Activated CD4-positive, CD25-positive, alpha-beta regulatory T cell treated with anti-CD3 and anti-CD28 coated beads, Interleukin-2, amount 50 U/mL, for 24 hours (primary cell): Measurements from ENCODE around the gene SNX25.
"Not testable (repeated sequence)": the region's sequence is repeated elsewhere in the genome, so short reads cannot be mapped to it uniquely, and the experiment has no call there.

Experiments
- ATAC-seq, 2 donors: fragments of 150-1000 bp; cut with Tn5 transposase; one replicate each; pipeline ENCODE4 v1.10.0; 2021; ENCODE audit warnings: mild to moderate bottlenecking in 1 of 2, moderate library complexity in 1 of 2

The SNX25 gene

DNA sequence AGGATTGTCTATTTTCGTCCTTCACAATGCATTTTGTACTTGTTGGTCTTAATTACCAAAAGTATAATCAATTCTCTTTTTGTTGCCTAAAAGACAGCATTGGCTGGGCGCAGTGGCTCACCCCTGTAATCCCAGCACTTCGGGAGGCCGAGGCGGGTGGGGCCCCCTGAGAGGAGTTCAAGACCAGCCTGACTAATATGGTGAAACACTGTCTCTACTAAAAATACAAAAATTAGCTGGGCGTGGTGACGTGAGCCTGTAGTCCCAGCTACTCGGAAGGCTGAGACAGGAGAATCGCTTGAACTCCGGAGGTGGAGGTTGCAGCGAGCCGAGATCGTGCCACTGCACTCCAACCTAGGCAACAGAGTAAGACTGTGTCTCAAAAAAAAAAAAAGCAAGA is 4.3 kb upstream of the SNX25 start:
- not testable (repeated sequence) for ATAC-seq

DNA sequence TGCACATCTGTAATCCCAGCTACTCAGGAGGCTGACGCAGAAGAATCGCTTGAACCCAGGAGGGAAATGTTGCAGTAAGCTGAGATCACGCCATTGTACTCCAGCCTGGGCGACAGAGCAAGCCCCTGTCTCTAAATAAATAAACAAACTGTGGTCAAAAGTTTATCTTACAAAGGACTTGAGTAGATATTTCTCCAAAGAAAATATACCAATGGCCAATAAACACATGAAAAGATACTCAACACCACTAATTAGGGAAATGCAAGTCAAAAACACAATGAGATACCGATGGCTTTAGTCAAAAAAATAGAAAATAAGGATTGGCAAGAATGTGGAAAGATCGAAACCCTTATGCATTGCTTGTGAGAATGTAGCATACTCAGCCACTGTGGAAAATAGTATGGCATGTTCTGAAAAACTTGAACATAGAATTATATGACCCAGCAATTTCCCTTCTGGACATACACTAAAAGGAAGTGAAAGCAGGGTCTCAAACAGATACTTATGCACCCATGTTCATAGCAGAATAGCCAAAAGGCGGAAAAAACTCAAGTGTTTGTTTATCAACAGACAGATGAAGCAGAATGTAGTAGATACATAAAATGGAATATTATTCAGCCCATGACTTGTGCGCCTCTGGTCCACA is 3.6 kb upstream of the SNX25 start:
- no peak for ATAC-seq

DNA sequence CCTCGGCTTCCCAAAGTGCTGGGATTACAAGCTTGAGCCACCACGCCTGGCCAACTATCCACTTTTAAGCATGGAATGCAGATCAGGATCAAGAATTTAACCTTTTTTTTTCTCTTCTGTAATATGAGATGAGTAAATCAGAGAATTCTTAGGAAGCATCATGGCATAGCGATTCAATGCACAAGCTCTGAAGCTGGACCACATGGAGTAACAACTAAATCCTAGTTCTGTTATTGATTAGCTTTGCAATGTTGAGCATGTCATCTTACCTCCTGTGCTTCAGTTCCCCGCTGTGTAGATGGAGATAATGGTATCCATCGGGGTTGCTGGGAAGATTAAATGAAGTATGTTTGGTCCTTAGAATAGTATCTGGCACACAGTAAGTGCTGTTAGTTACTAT is 1.9 kb upstream of the SNX25 start:
- ATAC-seq = no peak

DNA sequence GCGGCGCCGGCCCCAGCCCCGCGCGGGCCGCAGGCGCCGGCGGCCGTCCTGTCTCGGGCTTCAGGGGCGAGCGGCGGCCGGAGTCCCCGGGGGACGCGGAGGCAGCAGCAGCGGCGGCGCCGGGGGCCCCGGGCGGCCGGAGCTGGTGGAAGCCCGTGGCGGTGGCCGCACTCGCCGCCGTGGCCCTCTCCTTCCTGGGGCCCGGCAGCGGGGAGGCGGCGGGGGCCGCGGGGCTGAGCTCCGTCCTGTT is 379 bp downstream of the SNX25 start:
- peak; percentile 29 to 31 for ATAC-seq

DNA sequence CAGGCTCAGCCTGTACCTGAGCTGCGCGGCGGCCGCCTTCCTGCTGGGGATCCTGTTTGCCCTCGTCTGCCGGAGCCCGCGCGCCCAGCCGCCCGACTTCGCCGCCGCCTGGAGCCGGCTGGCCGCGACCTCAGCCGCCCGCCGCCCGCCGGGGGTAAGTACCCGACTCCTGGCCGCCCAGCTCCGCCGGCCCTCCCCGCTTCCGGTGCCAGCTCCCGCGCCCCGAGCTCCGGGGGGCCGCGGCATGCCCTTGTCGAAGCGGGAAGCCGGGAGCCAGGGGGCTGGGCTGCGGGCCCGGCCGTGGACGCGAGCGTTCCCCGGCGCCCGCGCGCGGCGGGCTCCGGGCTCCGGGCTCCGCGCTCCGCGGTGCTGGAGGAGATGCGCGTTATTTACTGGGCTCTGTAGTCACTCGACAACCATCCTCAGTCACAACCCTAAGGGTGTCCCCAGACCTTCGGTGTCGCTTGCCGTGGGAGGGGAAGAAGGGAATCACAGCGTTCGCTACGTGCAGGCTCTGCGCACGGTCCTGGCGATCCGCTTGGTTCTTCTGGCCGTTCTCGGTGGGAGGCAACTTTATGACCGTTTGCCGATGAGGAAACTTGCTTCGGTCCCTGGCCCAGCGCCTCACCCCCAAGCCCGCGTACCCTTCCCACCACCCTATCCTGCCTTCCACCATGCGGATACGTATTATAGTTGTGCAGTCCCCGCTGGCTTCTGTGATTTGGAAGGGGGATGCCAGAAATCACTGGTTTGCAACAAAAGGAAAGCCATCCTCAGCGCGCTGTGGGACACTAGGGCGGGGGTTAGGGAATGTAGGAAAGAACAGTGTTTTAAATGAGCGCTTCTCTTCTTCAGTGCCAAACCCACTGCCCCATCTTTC is 944 bp downstream of the SNX25 start:
- peak; percentile 27 to 37 for ATAC-seq

DNA sequence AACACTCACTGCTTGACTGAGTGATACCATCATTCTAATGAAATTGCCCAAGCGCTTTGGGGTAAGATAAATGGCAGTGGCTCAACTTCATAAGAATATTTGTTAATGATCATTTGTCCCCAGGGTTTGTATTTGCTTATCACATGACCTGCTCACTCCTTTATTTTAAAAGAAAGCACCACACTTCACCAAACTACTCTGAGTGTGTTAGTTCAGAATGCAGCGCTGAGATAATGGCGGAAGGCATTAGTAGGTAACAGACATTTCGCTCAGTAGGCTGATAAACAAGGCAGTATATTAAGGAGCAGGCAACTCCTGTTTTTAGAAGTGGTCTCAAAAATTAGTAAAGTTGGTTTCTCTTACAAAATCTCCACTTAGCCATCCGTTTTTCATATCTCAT is 1.6 kb downstream of the SNX25 start:
- ATAC-seq = no peak

DNA sequence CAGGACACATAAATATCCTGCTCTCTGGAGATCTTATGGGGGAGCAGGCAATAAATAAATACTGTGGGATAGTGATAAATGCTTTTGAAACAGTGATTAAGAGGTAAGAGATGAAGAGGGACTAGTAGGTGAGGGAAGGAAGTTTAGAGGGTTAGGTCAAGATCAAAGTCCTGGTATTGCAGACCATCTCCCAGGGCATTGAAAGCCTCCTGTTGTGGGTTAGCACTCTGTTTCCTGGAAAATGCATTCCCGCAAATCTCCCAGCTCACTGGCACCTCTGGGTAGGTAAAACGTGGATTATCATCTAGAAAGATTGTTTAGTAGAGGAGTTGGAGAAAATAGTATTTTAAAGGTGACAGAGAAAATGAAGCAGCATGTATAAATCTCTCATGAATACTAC is 2.2 kb downstream of the SNX25 start:
- ATAC-seq = no peak

DNA sequence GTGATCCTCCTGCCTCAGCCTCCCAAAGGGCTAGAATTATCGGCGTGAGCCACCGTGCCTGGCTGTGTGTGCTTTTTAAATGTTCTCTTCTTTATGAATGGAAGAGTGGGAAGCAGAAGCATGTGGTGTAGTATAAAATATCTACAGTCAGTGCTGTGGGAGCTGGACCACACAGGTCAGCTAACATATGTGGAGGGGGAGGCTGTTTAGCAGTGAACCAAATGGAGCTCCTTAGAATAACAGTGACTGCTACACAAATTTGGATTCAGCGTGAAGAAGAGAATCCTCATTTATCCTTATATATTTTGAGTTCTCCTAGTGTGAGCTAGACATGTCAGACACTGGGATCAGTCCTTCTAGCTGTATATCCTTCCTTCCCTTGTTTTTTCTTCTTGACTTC is 3.2 kb downstream of the SNX25 start:
- ATAC-seq = no peak

DNA sequence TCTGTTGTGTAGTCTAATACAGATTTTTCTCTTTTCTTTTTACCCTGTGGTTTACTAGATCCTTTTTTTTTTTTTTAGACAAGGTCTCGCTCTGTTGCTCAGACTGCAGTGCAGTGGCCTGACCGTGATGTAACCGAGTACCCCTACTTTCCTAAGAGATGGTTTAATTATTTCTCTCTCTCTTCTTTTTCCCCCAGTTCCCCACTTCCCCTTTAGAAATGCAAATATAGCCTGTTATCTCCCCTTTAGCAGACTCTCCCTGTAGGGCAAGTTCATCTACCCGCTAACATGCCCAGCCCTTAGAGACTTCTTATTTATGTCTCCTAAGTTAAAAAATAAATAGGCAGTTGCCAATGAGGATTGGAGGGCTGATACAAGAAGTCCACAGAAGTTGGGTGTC is 4.5 kb downstream of the SNX25 start:
- ATAC-seq = no peak

DNA sequence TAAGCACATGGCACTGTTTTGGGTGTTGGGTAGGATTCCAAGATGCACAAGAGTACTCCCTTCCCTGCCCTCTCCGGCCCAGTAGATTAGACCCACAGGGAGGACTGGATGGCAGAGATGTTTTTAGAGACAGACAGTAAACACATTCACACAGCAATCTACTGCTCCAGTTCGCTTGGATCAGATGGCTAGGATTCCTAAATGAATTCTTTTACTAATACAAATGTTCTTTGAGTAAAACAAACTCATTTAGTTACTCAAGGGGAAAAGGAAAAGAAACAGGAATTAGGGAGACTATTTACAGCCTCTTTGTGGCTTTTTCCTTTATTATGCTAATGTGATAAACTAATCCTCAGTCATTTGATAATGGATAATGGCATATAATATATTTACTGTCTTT is 5.9 kb downstream of the SNX25 start:
- ATAC-seq = no peak

DNA sequence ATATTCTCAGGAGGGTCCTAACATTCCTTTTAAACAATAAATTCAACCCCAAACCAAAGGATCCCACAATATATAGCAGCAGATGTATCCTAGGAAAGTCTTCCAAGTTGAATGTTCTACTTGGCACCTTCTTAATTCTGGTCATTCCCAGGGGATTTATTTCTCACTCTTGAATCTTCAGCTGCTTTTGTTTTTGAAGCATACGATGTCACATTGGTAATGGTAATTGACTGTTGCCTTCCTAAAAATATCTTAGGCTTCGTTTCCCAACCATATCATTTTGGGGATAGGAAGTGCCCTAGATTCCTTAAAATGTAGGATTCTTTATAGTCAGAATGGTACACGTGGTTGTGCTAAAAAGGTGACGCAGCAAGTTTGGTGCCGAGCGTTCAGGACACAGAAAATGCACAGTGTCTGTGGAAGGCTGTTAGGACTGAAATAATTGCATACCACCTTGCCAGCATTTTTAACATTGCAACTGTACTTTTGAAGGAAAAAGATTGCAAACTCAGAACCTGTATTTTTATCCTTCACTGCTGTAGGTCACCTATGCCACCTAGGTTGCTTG is 8.1 kb downstream of the SNX25 start:
- no peak for ATAC-seq

DNA sequence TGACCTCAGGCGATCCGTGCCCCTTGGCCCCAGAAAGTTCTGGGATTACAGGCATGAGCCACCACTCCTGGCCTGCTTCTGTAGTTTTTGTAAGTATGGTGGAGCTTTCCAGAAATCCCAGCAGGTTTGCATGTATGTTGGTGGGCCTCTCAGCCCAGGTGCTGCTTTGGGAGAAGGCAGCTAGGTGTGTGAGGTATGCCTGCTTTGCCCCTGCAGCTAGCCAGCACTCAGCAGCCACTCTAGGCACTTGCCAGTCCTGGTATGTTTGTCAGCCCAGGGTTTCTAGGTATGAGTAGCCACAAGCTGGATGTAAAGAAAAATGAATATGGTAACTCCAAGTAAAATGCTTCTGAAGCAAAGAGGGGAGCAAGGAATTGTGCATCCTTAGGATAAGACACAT is 8.9 kb downstream of the SNX25 start:
- no peak for ATAC-seq

DNA sequence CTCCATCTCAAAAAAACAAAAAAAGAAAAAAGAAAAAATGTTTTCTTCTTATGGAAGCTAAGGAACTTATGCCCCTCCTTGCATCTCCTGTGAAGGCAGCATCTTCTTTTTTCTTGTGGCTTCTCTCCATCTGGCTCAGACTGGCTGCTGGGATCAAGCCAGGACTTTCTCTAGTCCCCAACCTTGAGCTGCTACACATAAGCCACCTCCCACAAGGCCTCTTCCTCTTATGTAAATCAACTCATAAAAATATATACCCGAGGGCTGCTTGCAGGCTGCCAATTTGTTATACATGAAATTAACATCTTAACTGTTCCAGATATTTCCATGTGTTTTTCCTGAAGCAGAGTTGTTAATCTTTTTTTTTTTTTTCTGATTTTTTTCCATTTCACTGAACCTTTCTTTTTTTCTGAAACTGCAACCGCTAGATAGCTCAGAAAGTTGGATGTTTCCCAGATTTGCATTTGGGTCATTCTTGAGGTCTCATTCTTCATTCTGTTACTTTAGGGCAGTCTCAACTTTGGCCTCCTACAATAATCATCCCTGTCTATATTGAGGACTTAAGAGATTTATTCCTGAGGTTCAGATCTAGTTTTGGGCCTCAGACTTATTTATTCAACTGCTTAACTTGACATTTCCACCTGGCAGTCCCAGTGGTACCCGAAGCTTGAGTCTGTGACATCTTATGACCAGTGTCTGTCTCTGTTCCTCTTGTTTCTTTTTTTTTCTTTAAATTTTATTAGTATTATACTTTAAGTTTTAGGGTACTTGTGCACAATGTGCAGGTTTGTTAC is 10.3 kb downstream of the SNX25 start:
- no peak for ATAC-seq

DNA sequence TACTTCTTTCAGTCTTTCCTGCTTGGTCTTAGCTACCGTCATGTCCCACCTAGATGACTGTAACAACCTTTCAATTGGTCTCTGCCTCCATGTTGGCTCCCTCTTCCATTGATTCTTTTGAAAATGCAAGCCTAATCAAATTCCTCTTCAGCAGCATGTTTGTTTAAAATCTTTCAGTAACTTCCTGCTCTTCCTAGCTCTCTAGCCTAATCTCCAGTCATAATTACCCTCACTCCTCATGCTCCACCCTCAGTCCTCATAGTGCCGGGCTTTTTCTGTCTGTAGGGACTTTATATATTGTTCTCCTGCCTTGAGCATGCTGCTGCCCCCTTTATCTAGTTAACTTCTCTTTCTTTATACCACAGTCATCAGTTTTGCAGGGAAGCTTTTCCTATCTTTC is 12.1 kb downstream of the SNX25 start:
- ATAC-seq = no peak

DNA sequence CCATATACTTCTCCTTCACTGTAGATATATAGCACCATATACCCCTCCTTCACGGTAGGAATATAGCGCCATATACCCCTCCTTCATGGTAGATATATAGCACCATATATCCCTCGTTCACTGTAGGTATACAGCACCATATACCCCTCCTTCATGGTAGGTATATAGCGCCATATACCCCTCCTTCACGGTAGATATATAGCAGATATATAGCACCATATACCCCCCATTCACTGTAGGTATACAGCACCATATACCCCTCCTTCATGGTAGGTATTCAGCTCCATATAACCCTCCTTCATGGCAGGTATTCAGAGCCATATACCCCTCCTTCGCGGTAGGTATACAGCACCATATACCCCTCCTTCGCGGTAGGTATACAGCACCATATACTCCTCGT is 12.5 kb downstream of the SNX25 start:
- ATAC-seq = no peak

DNA sequence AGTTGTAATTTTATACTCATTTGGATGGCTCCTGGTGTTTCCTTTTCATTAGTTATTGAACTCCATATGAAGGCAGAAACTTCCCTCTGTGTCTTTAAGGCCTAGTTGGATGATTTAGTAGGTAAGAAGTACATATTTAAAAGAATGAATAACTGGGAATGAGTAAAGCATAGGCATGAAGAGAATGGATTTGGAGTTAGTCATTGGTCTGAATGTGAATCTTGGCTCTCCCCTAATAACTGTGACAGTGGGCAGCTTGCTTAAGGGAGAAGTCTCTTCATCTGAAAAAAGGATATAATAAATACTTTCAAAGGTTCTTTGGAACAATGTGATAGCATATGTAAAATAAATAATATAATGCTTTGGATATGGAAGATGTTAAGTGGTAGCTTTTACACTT is 13.2 kb downstream of the SNX25 start:
- no peak for ATAC-seq

DNA sequence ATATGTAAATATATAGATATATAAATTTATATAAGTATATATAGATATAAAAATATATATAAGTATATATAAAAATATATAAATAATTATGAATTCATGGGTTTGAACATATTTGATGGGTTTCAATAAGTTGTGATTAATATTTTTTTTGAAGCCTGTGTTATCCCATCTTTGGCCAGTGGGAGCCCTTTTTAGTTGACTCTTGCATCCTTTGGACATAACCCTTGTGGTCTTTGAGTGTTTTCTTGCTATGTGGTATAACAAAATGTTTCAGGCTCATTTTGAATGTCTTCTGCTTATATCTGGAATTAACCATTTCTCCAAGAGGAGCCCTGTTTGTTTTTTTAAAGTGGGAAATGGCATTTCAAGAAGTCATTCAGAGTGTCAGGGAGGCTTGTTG is 15.2 kb downstream of the SNX25 start:
- ATAC-seq = no peak

DNA sequence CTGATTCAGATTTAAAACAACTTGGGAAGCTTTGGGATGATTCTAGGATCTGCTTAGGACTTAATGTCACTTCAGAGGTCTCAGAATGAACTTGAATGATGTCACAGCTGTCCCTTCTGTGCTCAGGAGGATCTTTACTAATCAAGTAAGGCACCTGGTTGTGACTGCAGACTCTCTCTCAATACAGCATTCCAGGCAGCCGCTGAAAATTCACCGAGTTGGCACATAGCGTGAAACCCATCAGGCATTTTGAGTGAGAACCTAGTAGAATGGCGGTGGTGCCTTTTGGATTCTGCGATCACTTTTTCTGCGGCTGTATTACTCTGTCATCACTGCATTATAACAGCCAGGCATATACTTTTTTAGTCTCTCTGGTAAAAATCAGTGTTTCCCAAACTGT is 16.5 kb downstream of the SNX25 start:
- ATAC-seq = no peak

DNA sequence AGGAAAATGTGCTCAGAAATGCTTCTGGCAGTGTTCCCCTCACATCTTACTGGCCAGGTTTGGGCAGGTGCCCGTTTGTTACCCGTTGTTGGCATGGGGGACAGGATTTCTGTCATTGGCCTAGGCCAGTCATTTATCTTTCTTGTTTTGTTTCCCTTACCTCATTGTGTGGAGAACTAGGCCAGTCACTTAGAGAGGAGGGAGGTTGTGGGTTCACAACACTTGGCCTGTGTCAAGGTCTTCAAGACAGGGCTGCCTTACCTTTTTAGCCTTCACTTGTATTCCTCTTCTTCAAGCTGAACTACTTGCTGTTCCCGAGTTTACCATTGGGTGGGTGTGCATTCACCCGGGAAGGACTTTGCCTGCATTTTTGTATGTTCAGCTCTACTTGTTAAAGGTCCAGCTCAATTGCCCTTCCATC is 17.7 kb downstream of the SNX25 start:
- ATAC-seq = no peak

DNA sequence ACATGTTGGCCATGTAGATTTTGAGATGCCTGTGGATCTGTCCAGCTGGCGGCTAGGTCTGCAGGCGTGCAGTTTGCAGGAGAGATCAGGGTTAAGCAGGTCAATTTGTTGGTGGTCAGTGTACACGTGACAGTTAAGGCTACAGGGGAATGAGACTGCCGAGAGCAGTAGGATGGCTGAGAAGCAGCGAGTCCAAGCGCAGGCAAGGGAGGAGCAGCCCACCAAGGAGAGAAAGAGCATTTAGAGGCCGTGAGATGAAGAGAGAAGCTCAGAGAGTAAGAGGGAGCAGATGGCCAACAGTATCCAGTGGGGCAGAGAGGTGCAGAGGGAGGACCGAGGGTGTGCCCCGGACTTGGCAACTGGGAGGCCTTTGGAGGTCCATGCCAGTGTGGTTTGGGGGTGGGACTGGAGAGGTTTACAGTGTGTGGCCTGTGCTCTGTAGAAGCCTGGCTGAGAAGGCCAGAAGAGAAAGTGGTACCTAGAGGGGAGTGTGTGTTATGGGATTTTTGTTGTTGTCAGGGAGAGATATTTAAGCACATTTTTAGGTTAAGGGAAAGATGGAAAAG is 18.4 kb downstream of the SNX25 start:
- ATAC-seq = no peak

DNA sequence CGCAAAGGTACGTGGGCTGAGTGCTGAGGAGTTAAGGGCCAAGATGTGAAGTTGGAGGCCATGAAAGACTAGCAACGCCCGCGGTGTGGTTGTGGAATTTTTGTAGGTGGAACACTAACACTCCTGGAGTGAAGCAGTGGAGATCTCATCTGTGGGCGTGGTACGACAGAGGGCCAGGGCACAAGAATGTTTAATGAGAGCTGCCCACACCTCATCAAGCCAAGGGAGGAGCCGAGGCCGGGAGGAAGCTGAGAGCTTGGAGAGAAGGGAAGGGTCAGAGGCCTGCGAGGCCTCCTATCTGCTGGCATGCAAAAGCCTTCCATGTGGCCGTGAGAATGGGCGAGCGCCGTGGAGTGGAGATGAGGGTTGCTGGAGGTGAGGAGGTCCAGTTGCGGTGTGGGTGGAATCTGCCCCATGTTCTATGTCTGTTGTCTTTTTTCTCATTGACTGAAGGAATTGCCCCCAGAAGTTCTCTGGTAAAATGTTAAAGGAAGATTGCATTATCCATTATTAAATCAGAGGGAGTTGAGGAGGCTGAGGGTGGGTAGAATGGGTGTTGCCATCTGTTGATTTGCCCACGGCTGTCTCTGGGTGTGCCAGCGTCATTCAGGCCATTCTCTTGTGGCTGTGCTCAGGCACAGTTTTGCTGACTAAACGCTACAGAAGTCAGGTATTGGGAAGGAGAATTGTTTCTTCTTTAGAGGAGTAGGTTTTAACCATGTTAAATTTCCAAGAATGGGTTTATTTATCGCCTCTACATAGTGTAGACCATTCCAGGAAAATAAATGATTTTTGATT is 19.8 kb downstream of the SNX25 start:
- ATAC-seq = no peak

DNA sequence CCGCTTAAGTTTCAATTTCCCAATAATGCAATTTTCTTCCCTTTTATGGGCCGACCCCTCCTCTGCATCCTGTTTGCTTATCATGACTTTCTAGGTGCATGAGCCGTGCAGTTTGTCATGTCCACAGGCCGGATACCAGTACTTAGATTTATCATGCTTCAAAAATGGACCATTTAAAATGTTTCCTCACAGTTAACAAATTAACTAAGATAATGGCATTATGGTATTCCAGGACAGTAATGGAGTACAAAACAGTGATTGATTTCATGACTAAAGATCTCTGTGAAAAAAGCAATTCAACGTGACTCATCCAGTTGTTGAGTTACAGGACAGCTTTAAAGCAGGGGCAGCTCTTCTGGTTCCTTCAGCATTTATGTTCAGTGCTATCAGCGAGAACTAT is 23.0 kb downstream of the SNX25 start:
- ATAC-seq = no peak
